Measurements from ENCODE around the gene ZC2HC1C.

The ZC2HC1C gene

DNA sequence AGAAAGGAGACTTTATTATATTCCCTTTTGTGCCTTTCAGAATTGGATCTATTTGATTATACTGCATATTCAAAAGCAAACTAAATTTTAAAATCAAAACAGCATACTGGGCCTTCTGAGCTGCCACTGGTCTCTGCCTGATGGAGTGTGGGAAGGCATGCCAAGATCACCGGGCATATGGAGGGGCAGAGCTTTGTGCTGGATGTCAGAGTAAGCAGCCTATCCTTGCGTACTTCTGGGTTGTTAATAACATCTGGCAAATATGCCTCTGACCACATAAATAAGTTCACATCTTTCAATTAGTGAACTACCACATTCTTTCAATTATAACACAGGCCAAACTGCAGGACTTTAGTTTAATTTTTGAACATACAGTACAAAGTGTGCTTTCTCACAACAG is 36.5 kb upstream of the ZC2HC1C start:
- H3K4me3 ChIP-seq (ENCODE audit: low read depth, low read length): no peak overlapping the region
- no peak for DNase-seq (ENCODE audit: low read depth)
- TF ChIP-seq CTCF (IDR thresholded peaks at IDR 0.05; ENCODE audit: insufficient read depth, low read depth, low read length, missing control alignments): no peak

DNA sequence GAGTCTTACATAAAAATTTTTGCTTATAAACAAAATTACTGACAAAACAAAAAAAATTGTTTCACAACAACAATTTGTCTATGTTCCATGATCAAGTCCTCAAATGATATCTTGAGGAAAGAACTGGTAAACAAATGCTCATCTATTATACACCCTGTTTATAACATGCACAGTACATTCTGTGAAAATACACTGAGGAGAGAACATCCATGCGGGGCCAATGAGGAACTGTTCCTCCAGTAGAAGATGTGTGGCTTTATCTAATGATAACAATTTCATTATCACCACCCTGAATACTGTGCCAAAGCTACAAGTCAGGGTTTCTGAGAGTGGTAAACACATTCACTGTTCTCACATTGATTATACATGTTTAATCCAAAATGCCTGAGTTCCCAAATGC is 28.9 kb upstream of the ZC2HC1C start:
- H3K4me3 ChIP-seq (ENCODE audit: low read depth, low read length): no peak overlapping the region
- no peak for TF ChIP-seq CTCF (IDR thresholded peaks at IDR 0.05; ENCODE audit: insufficient read depth, low read depth, low read length, missing control alignments)
- DNase-seq (ENCODE audit: low read depth): no peak

- DNase-seq (ENCODE audit: low read depth): no peak
- no peak for TF ChIP-seq CTCF (IDR thresholded peaks at IDR 0.05; ENCODE audit: insufficient read depth, low read depth, low read length, missing control alignments)
- no peak overlapping the region for H3K4me3 ChIP-seq (ENCODE audit: low read depth, low read length)
These were observed 28.5 kb upstream of the ZC2HC1C start for GRCh38 chr14:75040959-75041358.

DNA sequence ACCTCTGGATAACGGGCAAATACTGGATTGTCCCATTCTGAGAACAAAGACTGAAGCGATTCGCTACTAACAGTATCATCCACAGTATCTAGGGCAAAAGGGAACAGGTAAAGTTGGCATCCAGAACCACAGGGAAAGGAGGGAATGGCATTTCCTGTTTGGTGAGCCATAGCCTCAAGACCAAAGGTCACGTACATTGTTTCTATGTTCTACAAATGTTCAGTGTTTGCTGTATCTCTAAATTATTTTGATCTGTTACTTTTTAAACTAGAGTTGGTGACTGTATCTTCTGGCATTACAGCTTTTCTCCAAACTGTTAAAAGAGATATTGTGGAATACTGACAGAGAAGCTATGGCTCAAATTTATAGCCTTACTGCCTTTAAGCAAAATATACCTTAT is 27.8 kb upstream of the ZC2HC1C start:
- H3K4me3 ChIP-seq (ENCODE audit: low read depth, low read length): no peak overlapping the region
- no peak for TF ChIP-seq CTCF (IDR thresholded peaks at IDR 0.05; ENCODE audit: insufficient read depth, low read depth, low read length, missing control alignments)
- DNase-seq (ENCODE audit: low read depth): no peak

DNA sequence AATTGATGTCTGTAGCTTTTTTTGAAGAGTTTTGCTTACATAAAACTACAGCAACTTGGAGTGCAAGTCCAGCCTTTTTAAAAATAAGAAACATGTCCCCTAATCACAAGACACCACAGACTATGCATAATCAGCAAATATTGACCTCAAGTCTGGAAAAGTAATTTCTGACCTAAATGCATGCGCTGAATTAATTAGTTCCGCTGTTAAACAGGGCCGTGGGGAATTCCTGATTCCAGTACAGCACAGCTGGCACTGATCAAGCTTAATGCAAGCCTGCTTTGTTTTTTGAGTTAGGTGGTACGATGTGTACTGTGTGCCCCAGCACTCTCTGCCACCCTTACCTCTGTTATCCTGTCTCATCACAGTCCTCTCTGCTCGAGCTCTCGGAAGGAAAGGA is 27.4 kb upstream of the ZC2HC1C start:
- TF ChIP-seq CTCF (IDR thresholded peaks at IDR 0.05; ENCODE audit: insufficient read depth, low read depth, low read length, missing control alignments): no peak
- H3K4me3 ChIP-seq (ENCODE audit: low read depth, low read length): no peak overlapping the region
- peak; percentile 15 for DNase-seq (ENCODE audit: low read depth)

DNA sequence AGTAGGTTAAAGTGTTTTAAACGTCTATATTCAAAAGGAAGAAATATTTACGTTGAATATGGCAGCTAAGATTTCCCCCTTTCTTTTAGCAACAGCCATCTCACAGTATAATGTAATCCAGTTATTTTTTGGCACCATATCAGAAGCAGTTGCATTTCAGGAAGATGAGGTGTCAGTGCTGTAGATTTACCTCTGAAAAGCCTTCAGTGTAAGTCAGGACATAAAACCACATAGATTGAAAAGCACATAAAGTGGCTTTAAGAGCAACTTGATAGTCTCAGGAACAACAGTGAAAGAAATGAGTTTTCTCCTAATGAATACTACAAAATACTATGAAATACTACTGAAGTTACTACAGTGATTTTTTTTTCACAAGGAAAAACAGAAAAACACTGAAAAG is 25.1 kb upstream of the ZC2HC1C start:
- TF ChIP-seq CTCF (IDR thresholded peaks at IDR 0.05; ENCODE audit: insufficient read depth, low read depth, low read length, missing control alignments): no peak
- no peak overlapping the region for H3K4me3 ChIP-seq (ENCODE audit: low read depth, low read length)
- DNase-seq (ENCODE audit: low read depth): no peak

DNA sequence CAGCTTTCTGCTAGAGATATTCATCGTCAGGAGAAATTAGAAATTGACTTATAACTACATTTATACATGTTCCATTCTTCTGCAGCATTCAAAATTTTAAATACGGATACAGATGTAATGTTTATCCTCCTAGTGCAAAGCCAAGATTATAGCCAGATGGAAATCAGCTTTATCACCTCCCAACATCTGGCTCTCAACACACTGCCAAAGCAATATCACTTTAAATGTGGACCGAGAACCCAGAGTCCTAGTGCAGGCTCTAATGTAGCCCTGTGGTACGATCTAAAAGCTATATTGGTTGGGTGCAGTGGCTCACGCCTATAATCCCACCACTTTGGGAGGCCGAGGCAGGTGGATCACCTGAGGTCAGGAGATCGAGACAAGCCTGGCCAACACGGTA is 24.7 kb upstream of the ZC2HC1C start:
- no peak overlapping the region for H3K4me3 ChIP-seq (ENCODE audit: low read depth, low read length)
- TF ChIP-seq CTCF (IDR thresholded peaks at IDR 0.05; ENCODE audit: insufficient read depth, low read depth, low read length, missing control alignments): no peak
- DNase-seq (ENCODE audit: low read depth): no peak

Data from GM12865 (cell line).